Fibroblast of villous mesenchyme (primary cell): ENCODE measurements around the gene JPT2. TPM values are rescaled to one million over a fixed set of nuclear protein-coding genes. Genes with fewer than 3 reads are reported as not detected.

Source experiments
- DNase-seq: peaks from one replicate; pipeline ENCODE4 v3.0.0-alpha.2; 2010; ENCODE audit warnings: low read depth
- H3K4me3 ChIP-seq: 2 replicates; pipeline ENCODE4 v1.5.1; 2011; ENCODE audit warnings: low read depth, mild to moderate bottlenecking, low read length
- total RNA-seq: library from RNA; depleted of rRNA; stranded (reverse); fragments of >200 nt; gene quantifications from 2 replicates; pipeline ENCODE4 v1.2.3, GENCODE V29; 2012
- TF ChIP-seq, protein P1 (sequence below): IDR thresholded peaks from 2 replicates; pipeline ENCODE4 v1.5.1; 2012; ENCODE audit warnings: low read depth, mild to moderate bottlenecking, low read length; ENCODE audit not compliant: insufficient read depth

JPT2 gene
- total RNA-seq, 1 donor = 61.7 TPM

DNA sequence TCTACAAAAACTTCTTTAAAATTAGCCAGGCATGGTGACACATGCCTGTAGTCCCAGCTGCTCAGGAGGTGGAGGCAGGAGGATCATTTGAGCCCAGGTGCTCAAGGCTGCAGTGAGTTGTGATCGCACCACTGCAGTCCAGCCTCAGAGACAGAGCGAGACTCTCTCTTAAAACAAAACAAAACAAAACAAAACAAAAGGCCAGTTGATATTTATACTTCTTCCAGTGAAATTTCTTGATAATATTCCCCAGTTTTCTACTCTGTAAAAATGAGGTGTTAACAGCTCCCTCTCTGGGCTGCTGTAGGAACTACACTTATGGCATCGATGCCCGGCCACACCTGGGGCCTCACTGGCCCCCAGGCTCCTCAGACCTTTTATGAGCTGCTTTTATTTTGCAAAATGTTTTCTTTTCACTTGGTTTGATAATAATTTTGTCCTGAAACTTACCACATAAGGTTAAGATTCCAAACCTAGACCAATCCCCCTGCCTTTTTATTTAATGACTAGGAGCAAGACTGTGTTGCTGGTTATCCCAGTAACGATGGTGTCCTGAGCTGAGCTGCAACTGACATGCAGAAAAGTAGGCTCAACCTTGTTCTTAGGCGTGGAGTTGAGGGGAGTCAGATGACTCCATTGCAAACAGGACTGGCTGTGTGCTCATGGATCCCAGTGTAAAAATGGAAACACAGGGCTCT lies 45.5 kb downstream of the JPT2 start:
- no peak overlapping the region for H3K4me3 ChIP-seq
- peak; percentile 53 for DNase-seq
- TF ChIP-seq, protein P1, sequence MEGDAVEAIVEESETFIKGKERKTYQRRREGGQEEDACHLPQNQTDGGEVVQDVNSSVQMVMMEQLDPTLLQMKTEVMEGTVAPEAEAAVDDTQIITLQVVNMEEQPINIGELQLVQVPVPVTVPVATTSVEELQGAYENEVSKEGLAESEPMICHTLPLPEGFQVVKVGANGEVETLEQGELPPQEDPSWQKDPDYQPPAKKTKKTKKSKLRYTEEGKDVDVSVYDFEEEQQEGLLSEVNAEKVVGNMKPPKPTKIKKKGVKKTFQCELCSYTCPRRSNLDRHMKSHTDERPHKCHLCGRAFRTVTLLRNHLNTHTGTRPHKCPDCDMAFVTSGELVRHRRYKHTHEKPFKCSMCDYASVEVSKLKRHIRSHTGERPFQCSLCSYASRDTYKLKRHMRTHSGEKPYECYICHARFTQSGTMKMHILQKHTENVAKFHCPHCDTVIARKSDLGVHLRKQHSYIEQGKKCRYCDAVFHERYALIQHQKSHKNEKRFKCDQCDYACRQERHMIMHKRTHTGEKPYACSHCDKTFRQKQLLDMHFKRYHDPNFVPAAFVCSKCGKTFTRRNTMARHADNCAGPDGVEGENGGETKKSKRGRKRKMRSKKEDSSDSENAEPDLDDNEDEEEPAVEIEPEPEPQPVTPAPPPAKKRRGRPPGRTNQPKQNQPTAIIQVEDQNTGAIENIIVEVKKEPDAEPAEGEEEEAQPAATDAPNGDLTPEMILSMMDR = peak; percentile 86

DNA sequence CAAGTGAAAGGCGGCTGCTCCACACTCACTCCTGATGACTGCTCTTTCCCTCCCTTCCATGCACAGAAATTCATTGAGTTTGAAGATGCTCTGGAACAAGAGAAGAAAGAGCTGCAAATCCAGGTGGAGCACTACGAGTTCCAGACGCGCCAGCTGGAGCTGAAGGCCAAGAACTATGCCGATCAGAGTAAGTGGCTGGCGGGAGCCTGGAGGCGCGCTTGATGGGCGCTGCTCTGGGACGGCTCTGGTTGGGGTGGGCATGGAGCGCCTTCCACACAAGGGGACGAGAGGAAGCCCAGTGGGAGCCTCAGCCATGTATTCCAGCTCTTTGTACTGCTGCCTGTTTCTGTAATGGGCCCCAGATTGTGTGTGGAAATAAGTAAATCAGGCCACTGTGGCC lies 46.4 kb downstream of the JPT2 start:
- no peak overlapping the region for H3K4me3 ChIP-seq
- TF ChIP-seq, protein P1 = no peak
- DNase-seq = no peak

DNA sequence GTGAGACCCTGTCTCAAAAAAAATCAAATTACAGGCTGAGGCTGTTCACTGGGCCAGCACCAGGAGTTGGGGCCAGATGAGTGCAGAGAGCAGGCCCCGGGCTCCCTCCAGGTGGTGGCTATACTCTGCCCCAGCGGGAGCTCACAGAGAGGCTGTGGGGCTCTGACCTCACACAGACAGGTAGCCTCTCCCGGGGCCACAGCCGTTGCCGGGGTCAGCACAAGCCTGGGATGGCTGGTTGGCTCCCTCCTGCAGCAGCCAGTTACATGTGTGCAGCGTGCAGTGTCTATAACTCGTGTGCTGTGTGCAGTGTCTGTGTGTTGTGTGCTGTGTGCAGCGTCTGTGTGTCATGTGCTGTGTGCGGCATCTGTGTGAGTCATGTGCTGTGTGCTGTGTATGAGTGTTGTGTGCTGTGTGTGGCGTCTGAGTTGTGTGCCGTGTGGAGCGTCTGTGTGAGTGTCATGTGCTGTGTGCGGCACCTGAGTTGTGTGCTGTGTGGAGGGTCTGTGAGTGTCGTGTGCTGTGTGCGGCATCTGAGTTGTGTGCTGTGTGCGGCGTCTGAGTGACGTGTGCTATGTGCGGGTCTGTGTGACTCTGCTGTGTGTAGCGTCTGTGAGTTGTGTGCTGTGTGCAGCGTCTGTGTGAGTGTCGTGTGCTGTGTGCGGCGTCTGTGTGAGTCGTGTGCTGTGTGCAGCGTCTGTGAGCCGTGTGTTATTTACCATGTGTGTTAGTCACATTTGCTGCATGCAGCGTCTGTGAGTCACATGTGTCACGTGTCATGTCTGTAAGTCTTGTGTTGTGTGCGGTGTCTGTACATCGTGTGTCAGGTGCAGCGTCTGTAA lies 48.8 kb downstream of the JPT2 start:
- TF ChIP-seq, protein P1 = no peak
- no peak for DNase-seq
- H3K4me3 ChIP-seq = no peak overlapping the region

DNA sequence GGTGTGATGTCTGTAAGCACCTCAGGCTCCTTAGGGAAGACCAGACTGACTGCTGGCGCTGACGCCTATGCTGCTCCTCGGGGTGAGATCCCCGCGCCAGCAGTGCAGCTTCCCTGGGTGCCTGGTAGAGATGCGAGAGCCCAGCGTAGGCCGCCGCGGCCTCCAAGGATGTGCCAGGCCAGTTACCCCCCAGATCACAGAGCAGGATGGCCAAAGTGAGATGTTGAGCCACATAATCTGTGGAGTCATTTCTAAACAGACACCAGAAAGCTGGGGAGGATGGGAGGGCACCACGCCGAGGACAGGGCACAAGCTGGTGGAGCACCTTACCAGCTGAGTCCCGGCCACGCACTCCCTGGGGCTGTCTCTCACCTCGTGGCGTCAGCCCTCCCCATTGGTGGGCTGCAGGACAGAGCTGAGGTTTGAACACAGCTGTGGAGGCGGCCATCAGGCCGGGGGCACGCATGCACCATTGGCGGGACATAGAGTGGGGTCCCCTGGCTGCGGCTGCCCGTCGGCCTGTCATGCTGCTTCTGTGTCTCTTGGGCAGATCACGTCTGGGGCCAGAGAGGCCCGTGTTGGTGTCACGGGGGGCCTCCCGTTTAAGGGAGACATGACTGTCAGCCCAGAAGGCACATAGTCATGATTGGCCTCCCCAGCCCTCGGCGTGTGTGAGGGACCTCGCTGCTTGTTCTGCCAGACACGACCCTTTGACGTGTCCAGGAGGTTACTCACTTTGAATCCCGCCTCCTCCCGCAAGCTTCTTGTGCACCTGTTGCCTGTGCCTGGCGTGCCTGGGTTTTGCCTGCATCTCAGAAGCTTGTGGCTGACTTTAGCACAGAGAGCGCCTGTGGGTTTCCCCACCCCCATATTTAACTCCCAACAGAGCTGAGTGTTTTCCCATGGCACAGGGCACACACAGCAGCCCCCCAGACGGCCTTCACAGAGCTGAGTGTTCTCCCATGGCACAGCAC lies 49.9 kb downstream of the JPT2 start:
- TF ChIP-seq, protein P1 = no peak
- no peak for DNase-seq
- no peak overlapping the region for H3K4me3 ChIP-seq

DNA sequence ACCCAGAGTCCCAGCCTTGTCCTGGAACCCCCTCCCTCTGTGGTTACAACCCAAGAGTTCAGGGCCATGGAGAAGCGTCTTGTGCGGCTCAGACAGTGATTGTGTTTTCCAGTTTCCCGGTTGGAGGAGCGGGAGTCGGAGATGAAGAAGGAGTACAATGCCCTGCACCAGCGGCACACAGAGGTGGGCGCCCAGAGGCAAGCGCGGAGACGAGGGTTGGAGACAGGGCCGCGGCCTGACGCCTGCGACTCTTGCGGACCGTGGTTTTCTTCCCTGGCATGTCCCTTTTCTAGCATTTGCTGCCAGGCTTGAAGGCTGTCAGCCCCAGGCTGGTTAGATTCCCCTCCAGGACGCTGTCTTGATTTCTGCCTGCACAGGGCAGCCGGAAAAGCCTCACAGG lies 50.9 kb downstream of the JPT2 start:
- DNase-seq = no peak
- TF ChIP-seq, protein P1 = no peak
- H3K4me3 ChIP-seq = no peak overlapping the region

DNA sequence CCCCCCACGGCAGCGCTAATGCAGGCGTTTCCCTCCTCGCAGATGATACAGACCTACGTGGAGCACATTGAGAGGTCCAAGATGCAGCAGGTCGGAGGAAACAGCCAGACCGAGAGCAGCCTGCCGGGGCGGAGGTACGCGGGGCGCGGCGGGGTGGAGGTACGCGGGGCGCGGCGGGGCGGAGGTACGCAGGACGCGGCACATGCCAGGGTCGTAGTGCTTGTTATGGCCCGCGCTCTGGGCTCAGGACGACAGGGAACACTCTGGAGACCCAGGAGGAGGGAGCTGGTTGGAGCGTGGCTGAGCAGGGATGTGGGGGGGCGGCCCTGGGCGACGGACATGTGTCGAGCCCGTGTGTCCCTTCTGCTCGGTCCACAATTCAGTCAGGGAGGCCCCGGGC lies 51.4 kb downstream of the JPT2 start:
- DNase-seq = no peak
- TF ChIP-seq, protein P1 = no peak
- no peak overlapping the region for H3K4me3 ChIP-seq
